Stomach (tissue), 4 donors: ENCODE data around the gene CASS4.

ENCODE experiments used
- CTCF ChIP-seq, 7 experiments: fragments of 450-650 bp in 4 of 7; fragments of 200-600 bp in 3 of 7; sonication (generic) in 3 of 7; IDR thresholded peaks; one replicate each; pipeline ENCODE4 v1.5.1; 2016 to 2019; ENCODE audit warnings: antibody characterized with exemption in 7 of 7, control low read depth in 2 of 7, mild to moderate bottlenecking in 1 of 7
- EP300 ChIP-seq: sonication (generic); formaldehyde crosslinking; IDR thresholded peaks from one replicate; pipeline ENCODE4 v1.6.1; 2017; ENCODE audit warnings: antibody characterized with exemption
- POLR2A ChIP-seq, 4 donors: fragments of 450-650 bp; IDR thresholded peaks; one replicate each; pipeline ENCODE4 v1.6.1; 2016; ENCODE audit warnings: antibody characterized with exemption in 4 of 4, control low read depth in 2 of 4, mild to moderate bottlenecking in 1 of 4, moderate library complexity in 1 of 4
- POLR2AphosphoS5 ChIP-seq, 3 donors: sonication (generic); formaldehyde crosslinking; IDR thresholded peaks; one replicate each; pipeline ENCODE4 v1.6.1; 2016; ENCODE audit warnings: antibody characterized with exemption in 3 of 3

GRCh38 chr20:56426926-56427325, 14.9 kb downstream of the CASS4 start:
- TF ChIP-seq POLR2A (IDR thresholded peaks at IDR 0.05) (no peak), EP300 (no peak), POLR2AphosphoS5 (IDR thresholded peaks at IDR 0.05) (no peak), CTCF (IDR thresholded peaks at IDR 0.05) (no peak)
